ENCODE measurements around the gene SLC38A9.

DNA sequence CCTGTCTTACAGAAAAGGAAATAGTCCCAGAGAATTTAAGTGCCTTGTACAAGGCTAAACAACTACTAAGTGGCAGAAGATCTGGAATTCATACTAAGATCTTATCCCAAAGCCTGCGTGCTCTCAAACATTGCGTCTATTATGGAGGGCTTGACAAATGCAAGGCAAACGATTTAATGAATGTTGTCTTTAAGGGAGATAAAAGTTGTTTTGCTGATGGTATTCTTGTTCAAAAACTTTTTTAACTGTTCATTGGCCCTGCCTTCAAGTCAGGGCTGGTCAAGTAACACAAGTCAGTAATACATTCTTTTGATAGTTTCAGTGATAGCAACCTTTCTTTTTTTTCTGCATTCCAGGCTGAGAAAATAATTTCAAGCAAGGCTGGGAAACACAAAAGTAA lies 1.7 kb upstream of the SLC38A9 start:
- TF ChIP-seq, protein P1, sequence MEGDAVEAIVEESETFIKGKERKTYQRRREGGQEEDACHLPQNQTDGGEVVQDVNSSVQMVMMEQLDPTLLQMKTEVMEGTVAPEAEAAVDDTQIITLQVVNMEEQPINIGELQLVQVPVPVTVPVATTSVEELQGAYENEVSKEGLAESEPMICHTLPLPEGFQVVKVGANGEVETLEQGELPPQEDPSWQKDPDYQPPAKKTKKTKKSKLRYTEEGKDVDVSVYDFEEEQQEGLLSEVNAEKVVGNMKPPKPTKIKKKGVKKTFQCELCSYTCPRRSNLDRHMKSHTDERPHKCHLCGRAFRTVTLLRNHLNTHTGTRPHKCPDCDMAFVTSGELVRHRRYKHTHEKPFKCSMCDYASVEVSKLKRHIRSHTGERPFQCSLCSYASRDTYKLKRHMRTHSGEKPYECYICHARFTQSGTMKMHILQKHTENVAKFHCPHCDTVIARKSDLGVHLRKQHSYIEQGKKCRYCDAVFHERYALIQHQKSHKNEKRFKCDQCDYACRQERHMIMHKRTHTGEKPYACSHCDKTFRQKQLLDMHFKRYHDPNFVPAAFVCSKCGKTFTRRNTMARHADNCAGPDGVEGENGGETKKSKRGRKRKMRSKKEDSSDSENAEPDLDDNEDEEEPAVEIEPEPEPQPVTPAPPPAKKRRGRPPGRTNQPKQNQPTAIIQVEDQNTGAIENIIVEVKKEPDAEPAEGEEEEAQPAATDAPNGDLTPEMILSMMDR (conservative IDR thresholded peaks at IDR 0.05 in 1 of 2, IDR thresholded peaks at IDR 0.05 in 1 of 2; ENCODE audit: low read depth in 1 of 2, low read length in 2 of 2), result no peak
- TF ChIP-seq EZH2 (IDR thresholded peaks at IDR 0.05; ENCODE audit: low read length, missing control alignments), result no peak
